HepG2 (cell line): ENCODE measurements around the gene LPXN. TPM values are rescaled to one million over a fixed set of nuclear protein-coding genes. Genes with fewer than 3 reads are reported as not detected.
A peak's percentile ranks its signal among the peaks of the same experiment; 100 is the strongest.

Experiments
- ATF7-NPFF ChIP-seq: sonication (generic); formaldehyde crosslinking; IDR thresholded peaks from 2 replicates; pipeline ENCODE4 v1.8.1; 2023; ENCODE audit warnings: mild to moderate bottlenecking, low read depth, missing genetic modification reagents, moderate library complexity
- BORCS8-MEF2B ChIP-seq: sonication (generic); formaldehyde crosslinking; IDR thresholded peaks from 2 replicates; pipeline ENCODE4 v1.8.0; 2022; ENCODE audit warnings: mild to moderate bottlenecking, missing genetic modification reagents
- CENPX ChIP-seq: sonication (generic); formaldehyde crosslinking; IDR thresholded peaks from 2 replicates; pipeline ENCODE4 v1.9.0; 2021; ENCODE audit warnings: mild to moderate bottlenecking, missing genetic modification reagents, moderate library complexity
- ELF1 ChIP-seq: sonication (generic); formaldehyde crosslinking; IDR thresholded peaks from 2 replicates; pipeline ENCODE4 v1.4.0; 2020; ENCODE audit warnings: missing genetic modification reagents
- FOSL2 ChIP-seq: sonication (generic); formaldehyde crosslinking; IDR thresholded peaks from 2 replicates; pipeline ENCODE4 v1.4.0; 2020; ENCODE audit warnings: missing genetic modification reagents
- HMG20A ChIP-seq: IDR thresholded peaks from 2 replicates; pipeline ENCODE4 v1.6.1; 2016; ENCODE audit warnings: borderline replicate concordance
- MLX ChIP-seq: IDR thresholded peaks from 2 replicates; pipeline ENCODE4 v1.6.1; 2016
- MTA1 ChIP-seq: sonication (generic); formaldehyde crosslinking; IDR thresholded peaks from 2 replicates; pipeline ENCODE4 v1.4.0; 2020; ENCODE audit warnings: missing genetic modification reagents, mild to moderate bottlenecking, borderline replicate concordance
- NPAS2 ChIP-seq: sonication (generic); formaldehyde crosslinking; IDR thresholded peaks from 2 replicates; pipeline ENCODE4 v1.8.0; 2022; ENCODE audit warnings: mild to moderate bottlenecking, missing genetic modification reagents, borderline replicate concordance
- NR1H2 ChIP-seq: sonication (generic); formaldehyde crosslinking; IDR thresholded peaks from 2 replicates; pipeline ENCODE4 v1.8.1; 2022; ENCODE audit warnings: low read depth, missing genetic modification reagents, borderline replicate concordance
- PRPF4 ChIP-seq: fragments of 200-400 bp; formaldehyde crosslinking; IDR thresholded peaks from 2 replicates; pipeline ENCODE4 v1.6.1; 2016; ENCODE audit warnings: low read length, low read depth; ENCODE audit not compliant: poor library complexity, severe bottlenecking
- SRF ChIP-seq: IDR thresholded peaks from 2 replicates; pipeline ENCODE4 v1.6.1; 2011; ENCODE audit warnings: mild to moderate bottlenecking, low read depth, low read length, moderate library complexity
- SRSF4 ChIP-seq: fragments of 200-400 bp; formaldehyde crosslinking; IDR thresholded peaks from one replicate; pipeline ENCODE4 v1.6.1; 2018; ENCODE audit warnings: mild to moderate bottlenecking, low read depth, low read length, moderate library complexity; ENCODE audit not compliant: poor library complexity, severe bottlenecking
- TBX2 ChIP-seq: sonication (generic); formaldehyde crosslinking; IDR thresholded peaks from 2 replicates; pipeline ENCODE4 v1.5.0; 2020; ENCODE audit warnings: missing genetic modification reagents, mild to moderate bottlenecking, borderline replicate concordance
- TCF7L2 ChIP-seq: IDR thresholded peaks from 2 replicates; pipeline ENCODE4 v1.6.1; 2011; ENCODE audit warnings: mild to moderate bottlenecking, low read depth, low read length, moderate library complexity
- XRCC5 ChIP-seq: fragments of 200-400 bp; formaldehyde crosslinking; optimal IDR thresholded peaks from 2 replicates; pipeline ENCODE3; 2017; ENCODE audit warnings: mild to moderate bottlenecking, low read length
- YY1 ChIP-seq: IDR thresholded peaks from 2 replicates; pipeline ENCODE4 v1.6.1; 2011; ENCODE audit warnings: low read length, low read depth, moderate library complexity, mild to moderate bottlenecking; ENCODE audit not compliant: insufficient read depth, insufficient replicate concordance
- ZNF24 ChIP-seq: fragments of 450-650 bp; IDR thresholded peaks from 2 replicates; pipeline ENCODE4 v1.6.1; 2017; ENCODE audit warnings: antibody characterized with exemption, mild to moderate bottlenecking
- ZNF431 ChIP-seq: sonication (generic); formaldehyde crosslinking; IDR thresholded peaks from 2 replicates; pipeline ENCODE4 v1.9.0; 2022; ENCODE audit warnings: missing genetic modification reagents, low read depth, mild to moderate bottlenecking, borderline replicate concordance
- ZNF44 ChIP-seq: sonication (generic); formaldehyde crosslinking; IDR thresholded peaks from 2 replicates; pipeline ENCODE4 v1.5.1; 2020; ENCODE audit warnings: mild to moderate bottlenecking, missing genetic modification reagents
- ZNF503 ChIP-seq: sonication (generic); formaldehyde crosslinking; IDR thresholded peaks from 2 replicates; pipeline ENCODE4 v1.4.0; 2020; ENCODE audit warnings: missing genetic modification reagents
- ZNF550 ChIP-seq: sonication (generic); formaldehyde crosslinking; IDR thresholded peaks from 2 replicates; pipeline ENCODE4 v1.4.0; 2020; ENCODE audit warnings: mild to moderate bottlenecking, missing genetic modification reagents, borderline replicate concordance
- ZNF607 ChIP-seq: sonication (generic); formaldehyde crosslinking; IDR thresholded peaks from 2 replicates; pipeline ENCODE4 v1.5.1; 2020; ENCODE audit warnings: missing genetic modification reagents, mild to moderate bottlenecking, borderline replicate concordance
- ZNF615 ChIP-seq: sonication (generic); formaldehyde crosslinking; IDR thresholded peaks from 2 replicates; pipeline ENCODE4 v1.5.0; 2020; ENCODE audit warnings: mild to moderate bottlenecking, missing genetic modification reagents, borderline replicate concordance
- ZNF747 ChIP-seq: sonication (generic); formaldehyde crosslinking; IDR thresholded peaks from 2 replicates; pipeline ENCODE4 v1.8.1; 2023; ENCODE audit warnings: missing genetic modification reagents, mild to moderate bottlenecking, borderline replicate concordance
- ZNF75D ChIP-seq: sonication (generic); formaldehyde crosslinking; IDR thresholded peaks from 2 replicates; pipeline ENCODE4 v1.8.1; 2023; ENCODE audit warnings: missing genetic modification reagents, mild to moderate bottlenecking, borderline replicate concordance
- ZUFSP ChIP-seq: sonication (generic); formaldehyde crosslinking; IDR thresholded peaks from 2 replicates; pipeline ENCODE4 v1.9.0; 2021; ENCODE audit warnings: missing genetic modification reagents, mild to moderate bottlenecking, borderline replicate concordance
- polyA plus RNA-seq, 8 experiments: library from polyadenylated mRNA; depleted of rRNA in 3 of 8; stranded (reverse) in 7 of 8; unstranded in 1 of 8; fragments of >200 nt; fragmentation: Illumina TruSeq in 4 of 8; extraction: Trizol in 4 of 8; gene quantifications; 2 replicates each; pipeline versions ENCODE4 v1.2.1 to v1.2.3, GENCODE V29; 2011 to 2016; ENCODE audit warnings: low read depth in 4 of 8, missing spikeins in 1 of 8, mixed read lengths in 1 of 8; ENCODE audit not compliant: insufficient read depth in 1 of 8
- total RNA-seq, 5 experiments: library from RNA; depleted of rRNA; stranded (reverse); fragments of >200 nt; fragmentation: Illumina TruSeq; extraction: Trizol; gene quantifications; 2 replicates each; pipeline ENCODE4 v1.2.3, GENCODE V29; 2016; ENCODE audit warnings: low read depth in 1 of 5

Gene LPXN
- total and polyA plus RNA-seq, 2 of the 13 experiments (the other 11 are each of a cell fraction or from before 2014, with no cell fraction given): 1.7 to 3.5 TPM

- TF ChIP-seq ZNF431 (no peak), ZNF503 (CRISPR knock-in tag) (peak; percentile 42; the same call in 1 of the 2 replicates), ZNF24 (no peak), SRSF4 (no peak), TBX2 (CRISPR knock-in tag) (no peak), BORCS8-MEF2B (CRISPR knock-in tag) (0 out of 2 replicates have a peak, but pooled peaks have one; percentile 6), XRCC5 (peak; percentile 43), ZNF44 (no peak), HMG20A (CRISPR knock-in tag) (no peak), SRF (0 out of 2 replicates have a peak, but pooled peaks have one; percentile 34), MTA1 (CRISPR knock-in tag) (no peak), ZNF615 (no peak), ZNF75D (CRISPR knock-in tag) (no peak), MLX (no peak), ATF7-NPFF (CRISPR knock-in tag) (no peak), YY1 (peak; percentile 95), NR1H2 (CRISPR knock-in tag) (no peak), ZNF550 (no peak), ZNF607 (CRISPR knock-in tag) (peak; percentile 18; the same call in 1 of the 2 replicates), TCF7L2 (no peak), NPAS2 (CRISPR knock-in tag) (no peak), ELF1 (CRISPR knock-in tag) (peak; percentile 85), FOSL2 (CRISPR knock-in tag) (peak; percentile 32; the same call in 1 of the 2 replicates), ZNF747 (no peak; the same call in 1 of the 2 replicates), PRPF4 (no peak), CENPX (CRISPR knock-in tag) (no peak), ZUFSP (CRISPR knock-in tag) (no peak)
Observed at GRCh38 chr11:58578136-58578634, 2.5 kb upstream of the LPXN start (continued).
